GM21786 (cell line): Measurements from ENCODE around the gene KCNMA1.

ENCODE experiments used
- ATAC-seq: cut with Tn5 transposase; IDR thresholded peaks from one replicate; pipeline ENCODE4 v1.9.1; 2021; ENCODE audit not compliant: unreplicated experiment

Gene KCNMA1

GRCh38 chr10:77563638-77564270 is 73.9 kb downstream of the KCNMA1 start:
- no peak for ATAC-seq

DNA sequence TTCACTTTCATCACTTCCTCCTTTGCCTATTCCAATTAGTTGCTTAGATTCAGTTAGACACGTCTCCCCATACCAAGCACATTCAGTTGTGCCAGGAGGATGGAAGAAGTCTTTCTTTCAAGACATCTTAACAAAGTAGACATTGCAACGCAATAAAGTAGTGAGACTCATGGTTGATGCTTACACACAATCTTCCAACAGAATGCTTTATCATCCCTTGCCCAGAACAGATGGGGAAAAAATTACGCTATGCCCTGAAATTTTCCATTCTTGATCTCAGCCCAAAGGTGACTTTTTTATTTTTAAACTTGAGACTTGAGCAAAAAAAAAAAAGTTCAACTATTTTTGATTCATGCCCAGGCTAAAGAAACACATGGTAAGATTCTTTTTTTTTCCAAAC is 74.9 kb downstream of the KCNMA1 start:
- ATAC-seq: no peak

GRCh38 chr10:77561991-77562390 is 75.6 kb downstream of the KCNMA1 start:
- no peak for ATAC-seq

DNA sequence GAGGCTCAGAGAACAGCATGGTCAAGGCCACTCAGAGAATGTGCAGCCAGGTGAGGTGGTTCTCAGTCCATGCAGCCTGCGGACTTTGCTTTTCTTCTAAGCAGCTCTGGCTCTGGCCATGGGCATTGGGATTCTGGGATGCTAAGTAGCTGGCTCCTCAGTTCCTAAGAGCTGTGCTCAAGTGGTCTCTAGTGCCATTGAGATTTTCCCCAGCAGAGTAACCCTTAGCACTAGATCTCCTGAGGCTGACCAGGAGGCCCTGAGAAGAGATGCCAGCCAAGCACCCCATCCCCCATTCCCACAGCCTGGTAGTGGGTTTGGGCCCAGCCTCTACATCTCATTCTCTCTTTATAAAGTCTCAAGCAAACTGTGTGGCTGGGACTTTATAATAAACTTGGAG is 77.1 kb downstream of the KCNMA1 start:
- no peak for ATAC-seq

- no peak for ATAC-seq
These were observed 77.6 kb downstream of the KCNMA1 start for GRCh38 chr10:77560052-77560451.

GRCh38 chr10:77556990-77557601 is 80.5 kb downstream of the KCNMA1 start:
- ATAC-seq: no peak

DNA sequence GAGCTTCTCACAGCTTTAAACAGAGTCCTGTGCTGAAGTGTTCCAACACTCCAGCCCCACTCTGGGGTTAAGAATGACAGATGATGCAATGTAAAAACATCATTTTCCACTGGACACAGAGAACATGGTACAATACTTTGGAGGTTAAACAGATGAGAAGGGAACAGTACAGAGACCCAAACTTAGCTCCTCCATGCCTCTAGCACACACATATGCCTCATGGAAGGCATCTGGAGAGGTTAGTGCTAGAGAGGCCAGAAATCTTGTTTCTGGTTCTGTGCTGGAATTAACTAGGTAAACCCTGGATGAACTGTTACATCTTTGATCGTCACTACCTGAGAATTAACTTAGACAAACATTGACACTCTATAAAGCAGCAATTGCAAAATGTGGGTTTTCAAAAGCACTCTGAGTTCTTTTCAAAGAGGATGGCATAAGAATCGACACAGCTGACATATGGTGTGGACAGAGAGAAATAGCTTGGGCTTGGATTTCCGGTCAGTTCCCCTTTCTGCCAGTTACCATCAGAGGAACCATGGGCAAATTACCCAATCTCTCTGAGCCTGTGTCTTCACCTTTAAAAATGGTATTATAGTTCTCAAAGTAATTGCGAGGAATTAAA is 81.9 kb downstream of the KCNMA1 start:
- ATAC-seq: no peak

- ATAC-seq: no peak
These were observed 82.6 kb downstream of the KCNMA1 start for GRCh38 chr10:77554996-77555397.

- ATAC-seq: no peak
These were observed 83.6 kb downstream of the KCNMA1 start for GRCh38 chr10:77553966-77554365.

GRCh38 chr10:77553311-77553710 is 84.3 kb downstream of the KCNMA1 start:
- ATAC-seq: no peak

GRCh38 chr10:77552252-77552651 is 85.4 kb downstream of the KCNMA1 start:
- ATAC-seq: no peak

- no peak for ATAC-seq
These were observed 87.2 kb downstream of the KCNMA1 start for GRCh38 chr10:77550378-77550777.

- no peak for ATAC-seq
These were observed 88.9 kb downstream of the KCNMA1 start for GRCh38 chr10:77548671-77549070.

DNA sequence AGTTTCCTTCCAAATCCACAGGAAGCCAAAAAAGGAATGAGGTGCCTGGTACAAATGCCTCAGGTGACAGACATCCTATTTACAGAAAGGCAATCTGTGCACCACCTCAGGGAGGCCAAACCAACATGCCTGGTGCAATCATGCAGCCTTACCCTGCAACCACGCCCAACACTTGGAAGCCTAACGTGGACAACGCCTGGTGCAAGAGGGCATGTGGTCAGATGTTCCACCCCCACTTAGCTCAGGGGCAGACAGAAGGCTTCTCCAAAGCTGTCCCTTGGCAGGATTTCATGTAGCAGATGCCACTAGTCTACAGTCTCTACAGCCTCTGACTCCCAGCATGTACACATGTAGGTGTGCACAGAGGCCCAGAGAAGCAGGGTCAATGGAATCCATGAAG is 89.5 kb downstream of the KCNMA1 start:
- no peak for ATAC-seq

GRCh38 chr10:77547307-77548050 is 90.1 kb downstream of the KCNMA1 start:
- ATAC-seq: no peak

DNA sequence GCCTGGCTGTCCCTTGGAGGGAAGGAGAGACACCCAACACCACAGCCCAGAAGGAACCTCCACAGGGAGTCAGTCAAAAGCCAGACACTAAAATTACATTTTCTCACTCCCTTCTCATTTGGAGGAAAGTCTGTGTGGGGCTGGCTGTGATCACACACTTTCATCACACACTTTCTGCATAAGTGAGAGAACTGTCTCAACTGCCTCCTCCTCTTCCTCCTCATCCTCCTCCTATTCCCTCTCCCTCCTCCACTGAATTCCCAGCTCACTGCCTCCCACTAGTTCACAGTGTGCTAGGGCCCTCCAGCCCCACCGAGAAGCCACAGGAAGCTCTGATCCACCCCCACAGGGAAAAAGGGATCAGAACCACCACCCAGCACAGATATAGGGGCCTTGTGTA is 91.6 kb downstream of the KCNMA1 start:
- ATAC-seq: no peak

DNA sequence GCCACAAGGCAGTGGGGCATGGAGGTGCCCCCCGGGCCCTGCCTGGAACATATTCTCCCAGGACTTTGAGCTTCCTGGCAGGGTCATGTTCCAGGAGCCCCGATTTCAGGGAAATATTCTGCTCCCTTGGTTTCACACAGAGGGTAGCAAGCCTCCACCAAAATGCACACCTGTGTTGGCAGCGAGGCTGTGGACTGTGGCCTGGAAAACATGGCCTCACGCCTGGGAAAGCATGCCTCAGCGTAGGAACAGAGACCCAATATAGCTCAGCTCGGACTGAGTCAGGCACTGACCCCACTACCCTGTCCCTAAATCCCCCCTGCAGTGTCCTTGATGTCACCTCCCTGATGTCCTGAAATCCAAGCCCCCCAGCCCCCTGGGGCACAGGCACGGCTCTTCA is 92.0 kb downstream of the KCNMA1 start:
- no peak for ATAC-seq

- ATAC-seq: no peak
These were observed 93.0 kb downstream of the KCNMA1 start for GRCh38 chr10:77544617-77545016.

DNA sequence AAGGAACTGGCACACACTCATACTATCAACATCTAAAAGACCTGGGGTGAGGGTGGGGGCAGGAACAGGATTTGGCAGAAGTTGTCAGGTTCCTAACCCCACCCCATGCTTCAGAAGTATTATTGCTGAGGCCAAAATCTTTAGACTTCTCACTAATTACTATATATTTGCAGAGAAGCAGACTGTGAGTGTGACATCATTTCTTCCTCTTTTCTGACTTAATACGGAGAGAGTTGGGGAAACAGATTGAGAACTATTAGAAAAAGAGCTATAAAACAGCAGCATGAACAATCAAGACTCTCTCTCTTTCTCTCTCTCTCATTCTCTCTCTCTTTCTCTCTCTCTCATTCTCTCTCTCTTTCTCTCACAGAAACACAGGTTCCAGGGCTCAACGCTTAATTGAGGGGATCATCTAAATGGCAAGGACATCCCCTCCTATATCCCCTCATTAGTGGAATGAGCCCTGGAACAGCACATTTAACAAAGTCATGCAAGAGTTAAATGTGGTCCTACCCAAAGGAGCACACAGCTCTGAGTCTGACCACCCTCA is 94.8 kb downstream of the KCNMA1 start:
- ATAC-seq: no peak

DNA sequence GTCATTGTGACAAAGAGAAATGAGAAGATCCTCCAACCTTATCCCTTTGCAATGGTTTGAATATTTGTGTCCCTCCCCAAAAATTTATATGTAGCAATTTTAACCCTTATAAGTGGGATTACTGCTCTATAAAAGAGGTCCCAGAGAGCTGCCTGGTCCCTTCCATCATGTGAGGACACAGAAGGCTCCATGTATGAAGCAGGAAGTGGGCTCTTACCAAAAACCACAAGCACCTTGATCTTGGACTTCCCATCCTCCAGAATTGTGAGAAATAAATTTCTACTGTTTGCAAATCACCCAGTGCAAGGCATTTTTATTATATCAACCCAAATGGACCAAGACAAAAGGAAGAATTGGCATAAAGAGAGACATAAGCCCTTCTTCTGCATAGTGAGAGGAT is 95.7 kb downstream of the KCNMA1 start:
- ATAC-seq: no peak

DNA sequence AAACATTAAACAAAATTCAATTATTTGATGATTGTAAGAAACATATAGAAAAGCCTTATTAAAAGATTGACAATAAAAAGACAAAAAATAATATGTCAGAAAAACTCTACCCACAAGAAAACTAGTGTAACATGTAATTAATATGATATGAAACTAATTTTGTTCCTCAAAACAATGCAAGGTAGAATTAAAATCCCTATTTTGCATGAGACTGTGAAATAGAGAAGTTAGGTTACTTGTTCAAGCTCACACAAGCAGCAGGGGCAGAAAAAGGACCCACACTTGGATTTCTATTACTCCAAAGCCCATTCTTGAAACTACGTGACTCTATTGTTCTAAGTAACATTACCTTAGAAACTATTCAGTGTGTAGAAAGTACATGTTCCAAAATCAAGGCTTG is 96.4 kb downstream of the KCNMA1 start:
- ATAC-seq: no peak
